HepG2 (cell line): ENCODE results near the gene TNIP1. TPM values are rescaled to one million over a fixed set of nuclear protein-coding genes. Genes with fewer than 3 reads are reported as not detected.

Experiments used
- ATF1 ChIP-seq: IDR thresholded peaks from 2 replicates; pipeline ENCODE4 v1.6.1; 2016; ENCODE audit warnings: mild to moderate bottlenecking, control low read depth
- BORCS8-MEF2B ChIP-seq: sonication (generic); formaldehyde crosslinking; IDR thresholded peaks from 2 replicates; pipeline ENCODE4 v1.8.0; 2022; ENCODE audit warnings: mild to moderate bottlenecking, missing genetic modification reagents
- DR1 ChIP-seq: sonication (generic); formaldehyde crosslinking; IDR thresholded peaks from 2 replicates; pipeline ENCODE4 v1.8.0; 2021; ENCODE audit warnings: mild to moderate bottlenecking, missing genetic modification reagents, inconsistent platforms
- EZH2 ChIP-seq: conservative IDR thresholded peaks from 2 replicates; pipeline ENCODE4 v1.6.1; 2012; ENCODE audit warnings: mild to moderate bottlenecking, low read depth, low read length, moderate library complexity
- FOXA3 ChIP-seq: IDR thresholded peaks from 2 replicates; pipeline ENCODE4 v1.6.1; 2016; ENCODE audit warnings: missing genetic modification reagents, missing compliant biosample characterization
- FOXC1 ChIP-seq: sonication (generic); formaldehyde crosslinking; IDR thresholded peaks from 2 replicates; pipeline ENCODE4 v1.8.0; 2022; ENCODE audit warnings: mild to moderate bottlenecking, missing genetic modification reagents, borderline replicate concordance
- HIVEP1 ChIP-seq: sonication (generic); formaldehyde crosslinking; IDR thresholded peaks from 2 replicates; pipeline ENCODE4 v1.4.0; 2020; ENCODE audit warnings: mild to moderate bottlenecking, missing genetic modification reagents
- IKZF4 ChIP-seq: sonication (generic); formaldehyde crosslinking; IDR thresholded peaks from 2 replicates; pipeline ENCODE4 v1.5.1; 2020; ENCODE audit warnings: borderline replicate concordance, mild to moderate bottlenecking, low read depth, missing genetic modification reagents; ENCODE audit errors: not compliant biosample characterization
- IRX3 ChIP-seq: sonication (generic); formaldehyde crosslinking; IDR thresholded peaks from 2 replicates; pipeline ENCODE4 v1.8.1; 2023; ENCODE audit warnings: mild to moderate bottlenecking, low read depth, missing genetic modification reagents, borderline replicate concordance
- JDP2 ChIP-seq: sonication (generic); formaldehyde crosslinking; IDR thresholded peaks from 2 replicates; pipeline ENCODE4 v1.8.1; 2022; ENCODE audit warnings: missing genetic modification reagents, borderline replicate concordance
- KAT2B ChIP-seq: fragments of 150-350 bp; IDR thresholded peaks from 2 replicates; pipeline ENCODE4 v1.6.1; 2014; ENCODE audit warnings: low read depth, low read length, borderline replicate concordance
- KAT7 ChIP-seq: IDR thresholded peaks from 2 replicates; pipeline ENCODE4 v1.6.1; 2018; ENCODE audit warnings: borderline replicate concordance, missing compliant biosample characterization
- KLF6 ChIP-seq: IDR thresholded peaks from 2 replicates; pipeline ENCODE4 v1.8.0; 2016; ENCODE audit warnings: missing biosample characterization, missing genetic modification reagents
- NCOR1 ChIP-seq: fragments of 200-600 bp; sonication (generic); IDR thresholded peaks from 2 replicates; pipeline ENCODE4 v1.7.0; 2017; ENCODE audit warnings: antibody characterized with exemption, low read length, borderline replicate concordance
- STAG1 ChIP-seq: sonication (generic); formaldehyde crosslinking; IDR thresholded peaks from 2 replicates; pipeline ENCODE4 v1.4.0; 2020; ENCODE audit warnings: missing genetic modification reagents
- SUZ12 ChIP-seq: fragments of 150-350 bp; IDR thresholded peaks from 2 replicates; pipeline ENCODE4 v1.6.1; 2014; ENCODE audit warnings: low read depth, low read length
- TGIF2 ChIP-seq: IDR thresholded peaks from 2 replicates; pipeline ENCODE4 v1.6.1; 2016; ENCODE audit warnings: control low read depth, missing compliant biosample characterization
- TRIM22 ChIP-seq: fragments of 450-650 bp; IDR thresholded peaks from 2 replicates; pipeline ENCODE4 v1.6.1; 2017
- ZBTB39 ChIP-seq: sonication (generic); formaldehyde crosslinking; IDR thresholded peaks from 2 replicates; pipeline ENCODE4 v1.5.0; 2020; ENCODE audit warnings: missing genetic modification reagents
- ZNF264 ChIP-seq: sonication (generic); formaldehyde crosslinking; IDR thresholded peaks from 2 replicates; pipeline ENCODE4 v1.4.0; 2020; ENCODE audit warnings: missing genetic modification reagents
- ZNF598 ChIP-seq: sonication (generic); formaldehyde crosslinking; IDR thresholded peaks from 2 replicates; pipeline ENCODE4 v1.5.1; 2020; ENCODE audit warnings: mild to moderate bottlenecking, missing genetic modification reagents, borderline replicate concordance
- ZNF878 ChIP-seq: sonication (generic); formaldehyde crosslinking; IDR thresholded peaks from 2 replicates; pipeline ENCODE4 v1.8.1; 2023; ENCODE audit warnings: mild to moderate bottlenecking, missing genetic modification reagents, moderate library complexity
- polyA plus RNA-seq, 8 experiments: library from polyadenylated mRNA; depleted of rRNA in 3 of 8; stranded (reverse) in 7 of 8; unstranded in 1 of 8; fragments of >200 nt; fragmentation: Illumina TruSeq in 4 of 8; extraction: Trizol in 4 of 8; gene quantifications; 2 replicates each; pipeline versions ENCODE4 v1.2.1 to v1.2.3, GENCODE V29; 2011 to 2016; ENCODE audit warnings: low read depth in 4 of 8, missing spikeins in 1 of 8, mixed read lengths in 1 of 8; ENCODE audit not compliant: insufficient read depth in 1 of 8
- total RNA-seq, 5 experiments: library from RNA; depleted of rRNA; stranded (reverse); fragments of >200 nt; fragmentation: Illumina TruSeq; extraction: Trizol; gene quantifications; 2 replicates each; pipeline ENCODE4 v1.2.3, GENCODE V29; 2016; ENCODE audit warnings: low read depth in 1 of 5
- TF ChIP-seq, protein P1 (sequence below): IDR thresholded peaks from 2 replicates; pipeline ENCODE4 v1.6.1; 2012; ENCODE audit warnings: inconsistent platforms
- TF ChIP-seq, protein P2 (sequence below): sonication (generic); formaldehyde crosslinking; IDR thresholded peaks from 2 replicates; pipeline ENCODE4 v1.5.0; 2020; ENCODE audit warnings: mild to moderate bottlenecking, missing genetic modification reagents, borderline replicate concordance

The TNIP1 gene
- total and polyA plus RNA-seq, 2 of the 13 experiments (the other 11 are each of a cell fraction or from before 2014, with no cell fraction given) = 26.2 to 45.9 TPM

GRCh38 chr5:151020304-151021110 lies 60.3 kb downstream of the TNIP1 start, which contains the start of gene GPX3 (continued):
- no peak; the same call in 1 of the 2 replicates for TF ChIP-seq JDP2
- no peak; the same call in 1 of the 2 replicates for TF ChIP-seq KAT7
- 0 out of 2 replicates have a peak, but pooled peaks have one; percentile 18 for TF ChIP-seq ZNF598 (CRISPR knock-in tag)
- TF ChIP-seq, protein P1, sequence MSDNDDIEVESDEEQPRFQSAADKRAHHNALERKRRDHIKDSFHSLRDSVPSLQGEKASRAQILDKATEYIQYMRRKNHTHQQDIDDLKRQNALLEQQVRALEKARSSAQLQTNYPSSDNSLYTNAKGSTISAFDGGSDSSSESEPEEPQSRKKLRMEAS = peak; percentile 54
- peak; percentile 49; the same call in 1 of the 2 replicates for TF ChIP-seq ATF1
- no peak; the same call in 1 of the 2 replicates for TF ChIP-seq ZNF878 (CRISPR knock-in tag)
- peak; percentile 94 for TF ChIP-seq DR1 (CRISPR knock-in tag)
- TF ChIP-seq TRIM22 = no peak
- TF ChIP-seq ZNF264 (CRISPR knock-in tag) = no peak
- peak; percentile 22; the same call in 1 of the 2 replicates for TF ChIP-seq FOXA3 (CRISPR knock-in tag)
- TF ChIP-seq KLF6 (CRISPR knock-in tag) = no peak; the same call in 1 of the 2 replicates
- TF ChIP-seq HIVEP1 = no peak
- TF ChIP-seq TGIF2 (CRISPR knock-in tag) = peak; percentile 63; the same call in 1 of the 2 replicates
- peak; percentile 21; the same call in 1 of the 2 replicates for TF ChIP-seq NCOR1
- TF ChIP-seq FOXC1 = peak; percentile 61; the same call in 1 of the 2 replicates
- TF ChIP-seq ZBTB39 (CRISPR knock-in tag) = no peak
- no peak for TF ChIP-seq STAG1
- peak; percentile 74 for TF ChIP-seq BORCS8-MEF2B (CRISPR knock-in tag)
- no peak for TF ChIP-seq IKZF4
- TF ChIP-seq KAT2B = no peak
- TF ChIP-seq IRX3 (CRISPR knock-in tag) = no peak
- TF ChIP-seq, protein P2, sequence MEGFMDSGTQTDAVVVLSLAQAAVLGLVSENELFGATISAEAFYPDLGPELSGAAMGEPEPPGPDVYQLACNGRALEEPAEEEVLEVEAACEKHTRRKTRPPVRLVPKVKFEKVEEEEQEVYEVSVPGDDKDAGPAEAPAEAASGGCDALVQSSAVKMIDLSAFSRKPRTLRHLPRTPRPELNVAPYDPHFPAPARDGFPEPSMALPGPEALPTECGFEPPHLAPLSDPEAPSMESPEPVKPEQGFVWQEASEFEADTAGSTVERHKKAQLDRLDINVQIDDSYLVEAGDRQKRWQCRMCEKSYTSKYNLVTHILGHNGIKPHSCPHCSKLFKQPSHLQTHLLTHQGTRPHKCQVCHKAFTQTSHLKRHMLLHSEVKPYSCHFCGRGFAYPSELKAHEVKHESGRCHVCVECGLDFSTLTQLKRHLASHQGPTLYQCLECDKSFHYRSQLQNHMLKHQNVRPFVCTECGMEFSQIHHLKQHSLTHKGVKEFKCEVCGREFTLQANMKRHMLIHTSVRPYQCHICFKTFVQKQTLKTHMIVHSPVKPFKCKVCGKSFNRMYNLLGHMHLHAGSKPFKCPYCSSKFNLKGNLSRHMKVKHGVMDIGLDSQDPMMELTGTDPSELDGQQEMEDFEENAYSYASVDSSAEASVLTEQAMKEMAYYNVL (CRISPR knock-in tag) = no peak
- TF ChIP-seq EZH2 = no peak
- TF ChIP-seq SUZ12 = no peak
